Small intestine (tissue), 7 donors: ENCODE measurements around the gene TENM4. TPM values are rescaled to one million over a fixed set of nuclear protein-coding genes. Genes with fewer than 3 reads are reported as not detected.

Source experiments
- DNase-seq, 2 donors: peaks; one replicate each; pipeline versions ENCODE4 v3.0.0 to v3.0.0-alpha.2; 2013
- FAIRE-seq: peaks from 2 replicates; lab custom pipeline; 2012; peaks lifted over from hg19 to GRCh38; lab: Jason Lieb, UNC
- H3K27ac ChIP-seq, 3 donors: one replicate each; pipeline ENCODE4 v1.5.1; 2013; ENCODE audit warnings: low read length in 2 of 3, mild to moderate bottlenecking in 2 of 3, control low read depth in 1 of 3, inconsistent platforms in 1 of 3, low read depth in 1 of 3, moderate library complexity in 1 of 3
- H3K27me3 ChIP-seq, 3 donors: one replicate each; pipeline ENCODE4 v1.6.1; 2013; ENCODE audit warnings: low read length in 3 of 3, inconsistent platforms in 1 of 3; ENCODE audit not compliant: control insufficient read depth in 3 of 3, insufficient read depth in 3 of 3
- H3K36me3 ChIP-seq, 3 donors: one replicate each; pipeline ENCODE4 v1.6.1; 2013; ENCODE audit warnings: low read length in 3 of 3, inconsistent platforms in 1 of 3, low read depth in 1 of 3, mild to moderate bottlenecking in 1 of 3, moderate library complexity in 1 of 3; ENCODE audit not compliant: control insufficient read depth in 3 of 3, insufficient read depth in 2 of 3
- H3K4me1 ChIP-seq, 3 donors: one replicate each; pipeline ENCODE4 v1.6.1; 2013; ENCODE audit warnings: low read length in 2 of 3, inconsistent platforms in 1 of 3, low read depth in 1 of 3, mild to moderate bottlenecking in 1 of 3, moderate library complexity in 1 of 3; ENCODE audit not compliant: control insufficient read depth in 3 of 3, insufficient read depth in 2 of 3
- H3K4me3 ChIP-seq, 3 donors: one replicate each; pipeline ENCODE4 v1.5.1; 2013; ENCODE audit warnings: low read length in 3 of 3, control low read depth in 1 of 3, inconsistent platforms in 1 of 3, low read depth in 1 of 3, mild to moderate bottlenecking in 1 of 3, moderate library complexity in 1 of 3
- H3K9me3 ChIP-seq, 2 donors: one replicate each; pipeline ENCODE4 v1.6.1; 2013; ENCODE audit warnings: low read depth in 1 of 2, low read length in 1 of 2; ENCODE audit not compliant: control insufficient read depth in 2 of 2, insufficient read depth in 1 of 2
- WGBS, 3 donors: extraction: QIAGEN DNeasy Blood & Tissue Kit; methylation state at CpG; one replicate each; pipeline ENCODE4 v1.1.7; 2013; 5-methylcytosine and 5-hydroxymethylcytosine counted together
- polyA plus RNA-seq, 4 donors: library from polyadenylated mRNA; stranded (reverse) in 3 of 4; unstranded in 1 of 4; fragments of 200-250 nt in 3 of 4; fragments of 120-200 nt in 1 of 4; gene quantifications; one replicate each; pipeline versions ENCODE4 v1.2.1 to v1.2.3, GENCODE V29; 2013
- donor health status: healthy with polysubstance abuse.
- donor health status: control.
- donor health status: control.
- donor health status: Bipolar disorder and iron deficiency.
- donor health status: healthy.

The TENM4 gene
- polyA plus RNA-seq, 4 donors = under 0.01 to 0.96 (median 0.31) TPM; not detected in 1

- DNase-seq = no peak
- FAIRE-seq = no peak
- no peak overlapping the region for H3K27ac ChIP-seq
- no peak overlapping the region for H3K4me3 ChIP-seq
- H3K27me3 ChIP-seq = no peaks in the 10 kb centered on the region
- 19 to 41% (median 30%) methylated on average over 7 of the region's 7 CpGs for WGBS, 3 donors
- H3K36me3 ChIP-seq = no peaks in the 10 kb centered on the region
- no peaks in the 10 kb centered on the region for H3K4me1 ChIP-seq
- peaks cover 0 to 2% of the 10 kb centered on the region in 2 donors for H3K9me3 ChIP-seq
These were observed 266.5 kb downstream of the TENM4 start for GRCh38 chr11:79174045-79175008.

- no peaks in the 10 kb centered on the region for H3K27me3 ChIP-seq
- no peaks in the 10 kb centered on the region for H3K36me3 ChIP-seq
- FAIRE-seq (no peak), DNase-seq (no peak)
- WGBS, 3 donors = 54 to 65% (median 62%) methylated on average over 5 of the region's 5 CpGs
- H3K27ac ChIP-seq = no peak overlapping the region
- no peak overlapping the region for H3K4me3 ChIP-seq
- H3K9me3 ChIP-seq = peaks cover 0 to 2% of the 10 kb centered on the region in 2 donors
- no peaks in the 10 kb centered on the region for H3K4me1 ChIP-seq
These were observed 267.2 kb downstream of the TENM4 start for GRCh38 chr11:79173615-79174014.

- no peaks in the 10 kb centered on the region for H3K36me3 ChIP-seq
- DNase-seq (no peak), FAIRE-seq (no peak)
- H3K9me3 ChIP-seq = no peaks in the 10 kb centered on the region
- H3K4me1 ChIP-seq = no peaks in the 10 kb centered on the region
- no peak overlapping the region for H3K4me3 ChIP-seq
- no peak overlapping the region for H3K27ac ChIP-seq
- H3K27me3 ChIP-seq = no peaks in the 10 kb centered on the region
- 55 to 82% (median 76%) methylated on average over 2 of the region's 2 CpGs for WGBS, 3 donors
These were observed 270.5 kb downstream of the TENM4 start for GRCh38 chr11:79170321-79170720.

- Histone ChIP-seq H3K27ac (no peak overlapping the region), H3K36me3 (no peaks in the 10 kb centered on the region), H3K4me1 (no peaks in the 10 kb centered on the region), H3K27me3 (no peaks in the 10 kb centered on the region), H3K4me3 (no peak overlapping the region), H3K9me3 (no peaks in the 10 kb centered on the region)
- DNase-seq (no peak), FAIRE-seq (no peak)
- 25 to 49% (median 30%) methylated on average over 3 of the region's 3 CpGs for WGBS, 3 donors
These were observed 272.2 kb downstream of the TENM4 start for GRCh38 chr11:79168530-79169110.

GRCh38 chr11:79167510-79168188 lies 273.2 kb downstream of the TENM4 start:
- FAIRE-seq (no peak), DNase-seq (no peak)
- 62 to 67% (median 65%) methylated on average over 3 of the region's 3 CpGs for WGBS, 3 donors
- no peaks in the 10 kb centered on the region for H3K36me3 ChIP-seq
- H3K9me3 ChIP-seq = no peaks in the 10 kb centered on the region
- H3K4me3 ChIP-seq = no peak overlapping the region
- H3K4me1 ChIP-seq = no peaks in the 10 kb centered on the region
- no peak overlapping the region for H3K27ac ChIP-seq
- H3K27me3 ChIP-seq = no peaks in the 10 kb centered on the region

- no peak overlapping the region for H3K4me3 ChIP-seq
- no peaks in the 10 kb centered on the region for H3K9me3 ChIP-seq
- no peak overlapping the region for H3K27ac ChIP-seq
- H3K4me1 ChIP-seq = no peaks in the 10 kb centered on the region
- WGBS, 3 donors = 78 to 85% (median 80%) methylated on average over 2 of the region's 2 CpGs
- H3K36me3 ChIP-seq = no peaks in the 10 kb centered on the region
- H3K27me3 ChIP-seq = no peaks in the 10 kb centered on the region
- FAIRE-seq (no peak), DNase-seq (no peak)
These were observed 274.9 kb downstream of the TENM4 start for GRCh38 chr11:79165908-79166307.

GRCh38 chr11:79160791-79161403 lies 279.9 kb downstream of the TENM4 start:
- no peak for FAIRE-seq
- WGBS, 3 donors = 59 to 65% (median 60%) methylated on average over 5 of the region's 5 CpGs
- Histone ChIP-seq H3K36me3 (no peaks in the 10 kb centered on the region), H3K9me3 (no peaks in the 10 kb centered on the region), H3K4me3 (no peak overlapping the region), H3K4me1 (no peaks in the 10 kb centered on the region), H3K27me3 (no peaks in the 10 kb centered on the region), H3K27ac (no peak overlapping the region)
- DNase-seq = no peak
